ENCODE results near the gene PYDC2. TPM values are rescaled to one million over a fixed set of nuclear protein-coding genes. Genes with fewer than 3 reads are reported as not detected.
"Not testable (repeated sequence)": the region's sequence is repeated elsewhere in the genome, so short reads cannot be mapped to it uniquely, and the experiment has no call there.

The PYDC2 gene
- total and polyA plus RNA-seq, 4 donors = not detected

GRCh38 chr3:191449256-191449655 is 11.7 kb upstream of the PYDC2 start:
- no peaks in the 10 kb centered on the region for H3K36me3 ChIP-seq (ENCODE audit: control insufficient read depth, insufficient read depth, low read length)
- WGBS (ENCODE audit: insufficient coverage) = no CpG with 5 or more reads among the region's 1 CpG
- H3K27me3 ChIP-seq (ENCODE audit: control insufficient read depth, insufficient read depth, low read length) = no peaks in the 10 kb centered on the region
- H3K4me1 ChIP-seq (ENCODE audit: control insufficient read depth, insufficient read depth, low read length) = no peaks in the 10 kb centered on the region
- no peak overlapping the region for H3K27ac ChIP-seq (ENCODE audit: low read depth, low read length)
- DNase-seq (ENCODE audit: low read depth in 4 of 6, low spot score in 6 of 6) = no peak
- H3K9me3 ChIP-seq (ENCODE audit: control insufficient read depth, insufficient read depth, low read length) = no peaks in the 10 kb centered on the region
- no peak overlapping the region for H3K4me3 ChIP-seq (ENCODE audit: low read depth, low read length)

- H3K9me3 ChIP-seq (ENCODE audit: control insufficient read depth, insufficient read depth, low read length) = no peaks in the 10 kb centered on the region
- H3K27me3 ChIP-seq (ENCODE audit: control insufficient read depth, insufficient read depth, low read length) = no peaks in the 10 kb centered on the region
- H3K27ac ChIP-seq (ENCODE audit: low read depth, low read length) = no peak overlapping the region
- H3K36me3 ChIP-seq (ENCODE audit: control insufficient read depth, insufficient read depth, low read length) = no peaks in the 10 kb centered on the region
- H3K4me3 ChIP-seq (ENCODE audit: low read depth, low read length) = no peak overlapping the region
- H3K4me1 ChIP-seq (ENCODE audit: control insufficient read depth, insufficient read depth, low read length) = no peaks in the 10 kb centered on the region
- DNase-seq (ENCODE audit: low read depth in 4 of 6, low spot score in 6 of 6) = no peak
- 80% methylated on average over 1 of the region's 3 CpGs for WGBS (ENCODE audit: insufficient coverage)
Measured at GRCh38 chr3:191455257-191455952, 5.6 kb upstream of the PYDC2 start.

DNA sequence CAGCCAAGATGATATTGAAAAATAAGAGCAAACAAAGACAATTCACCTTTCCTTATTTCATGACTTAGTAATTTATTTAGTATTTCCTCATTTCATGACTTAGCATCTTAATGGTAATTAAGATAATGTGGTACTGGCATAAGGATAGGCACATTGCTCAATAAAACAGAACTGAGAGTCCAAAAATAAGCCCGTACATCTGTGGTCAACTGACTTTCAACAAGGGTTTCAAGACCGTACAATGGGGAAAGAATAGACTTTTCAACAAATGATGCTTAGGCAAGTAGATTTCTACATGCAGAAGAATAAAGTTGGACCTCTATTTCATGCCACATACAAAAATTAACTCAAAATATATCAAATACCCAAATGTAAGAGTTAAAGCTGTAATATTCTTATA is 603 bp upstream of the PYDC2 start:
- Histone ChIP-seq H3K4me3 (ENCODE audit: low read depth, low read length) (no peak overlapping the region), H3K27ac (ENCODE audit: low read depth, low read length) (no peak overlapping the region), H3K27me3 (ENCODE audit: control insufficient read depth, insufficient read depth, low read length) (no peaks in the 10 kb centered on the region), H3K9me3 (ENCODE audit: control insufficient read depth, insufficient read depth, low read length) (no peaks in the 10 kb centered on the region), H3K4me1 (ENCODE audit: control insufficient read depth, insufficient read depth, low read length) (no peaks in the 10 kb centered on the region), H3K36me3 (ENCODE audit: control insufficient read depth, insufficient read depth, low read length) (no peaks in the 10 kb centered on the region)
- no peak for DNase-seq (ENCODE audit: low read depth in 4 of 6, low spot score in 6 of 6)
- 40% methylated on average over 1 of the region's 2 CpGs for WGBS (ENCODE audit: insufficient coverage)

- no peaks in the 10 kb centered on the region for H3K27me3 ChIP-seq (ENCODE audit: control insufficient read depth, insufficient read depth, low read length)
- H3K36me3 ChIP-seq (ENCODE audit: control insufficient read depth, insufficient read depth, low read length) = no peaks in the 10 kb centered on the region
- no peaks in the 10 kb centered on the region for H3K9me3 ChIP-seq (ENCODE audit: control insufficient read depth, insufficient read depth, low read length)
- H3K4me3 ChIP-seq (ENCODE audit: low read depth, low read length) = no peak overlapping the region
- DNase-seq (ENCODE audit: low read depth in 4 of 6, low spot score in 6 of 6) = peak in 1 of 6 donors; percentile 3
- H3K4me1 ChIP-seq (ENCODE audit: control insufficient read depth, insufficient read depth, low read length) = no peaks in the 10 kb centered on the region
- H3K27ac ChIP-seq (ENCODE audit: low read depth, low read length) = no peak overlapping the region
Measured at GRCh38 chr3:191470080-191470479, 9.1 kb downstream of the PYDC2 start.

DNA sequence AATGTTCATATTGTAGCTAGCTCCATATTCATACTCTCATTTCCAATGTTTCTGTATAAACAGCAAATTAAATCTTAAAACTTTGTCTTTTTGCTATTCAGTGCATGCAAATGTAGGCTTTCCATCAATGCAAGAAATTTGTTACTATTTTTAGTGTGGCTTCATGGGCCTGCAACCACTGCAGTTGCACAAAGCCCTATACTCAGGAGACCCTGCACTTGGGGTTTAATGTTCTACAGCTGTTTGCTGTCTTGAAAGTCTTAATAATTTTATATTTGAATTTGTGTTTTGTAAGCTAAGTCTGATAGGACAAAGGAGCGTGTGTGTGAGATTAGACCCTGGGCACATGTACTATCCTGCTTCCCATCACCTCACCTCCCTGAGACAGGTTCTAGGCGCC is 9.6 kb downstream of the PYDC2 start:
- H3K27me3 ChIP-seq (ENCODE audit: control insufficient read depth, insufficient read depth, low read length) = no peaks in the 10 kb centered on the region
- H3K9me3 ChIP-seq (ENCODE audit: control insufficient read depth, insufficient read depth, low read length) = no peaks in the 10 kb centered on the region
- H3K4me3 ChIP-seq (ENCODE audit: low read depth, low read length) = no peak overlapping the region
- no peak for DNase-seq (ENCODE audit: low read depth in 4 of 6, low spot score in 6 of 6)
- no peak overlapping the region for H3K27ac ChIP-seq (ENCODE audit: low read depth, low read length)
- no peaks in the 10 kb centered on the region for H3K36me3 ChIP-seq (ENCODE audit: control insufficient read depth, insufficient read depth, low read length)
- no CpG with 5 or more reads among the region's 2 CpGs for WGBS (ENCODE audit: insufficient coverage)
- H3K4me1 ChIP-seq (ENCODE audit: control insufficient read depth, insufficient read depth, low read length) = no peaks in the 10 kb centered on the region

DNA sequence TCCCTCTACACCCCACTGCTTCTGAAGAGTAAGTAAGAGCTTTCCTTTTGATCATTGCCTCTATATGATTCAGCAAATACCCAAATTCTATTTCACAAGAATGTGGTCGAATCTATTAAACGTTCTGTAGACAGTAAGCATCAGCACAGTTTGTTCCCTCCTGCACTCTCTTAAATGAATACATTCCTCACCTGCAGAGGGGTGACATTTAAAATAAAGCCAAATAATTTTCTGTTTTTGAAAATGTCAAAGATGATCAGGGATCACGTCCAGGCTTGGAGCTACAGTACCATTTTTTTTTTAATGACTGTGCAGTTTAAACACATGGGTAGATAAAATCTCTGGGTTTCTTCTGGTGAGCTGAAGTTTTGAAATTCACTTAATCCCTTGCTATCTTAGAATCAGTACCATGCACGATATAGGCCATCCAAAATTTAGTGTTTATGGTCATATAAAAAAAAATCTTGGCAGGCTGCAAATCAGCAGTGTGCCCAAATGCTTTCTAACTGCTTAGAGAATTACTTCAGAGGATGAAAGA is 12.8 kb downstream of the PYDC2 start:
- no peaks in the 10 kb centered on the region for H3K4me1 ChIP-seq (ENCODE audit: control insufficient read depth, insufficient read depth, low read length)
- no peaks in the 10 kb centered on the region for H3K36me3 ChIP-seq (ENCODE audit: control insufficient read depth, insufficient read depth, low read length)
- WGBS (ENCODE audit: insufficient coverage) = 100% methylated on average over 1 of the region's 4 CpGs
- no peak for DNase-seq (ENCODE audit: low read depth in 4 of 6, low spot score in 6 of 6)
- no peaks in the 10 kb centered on the region for H3K9me3 ChIP-seq (ENCODE audit: control insufficient read depth, insufficient read depth, low read length)
- no peaks in the 10 kb centered on the region for H3K27me3 ChIP-seq (ENCODE audit: control insufficient read depth, insufficient read depth, low read length)
- H3K4me3 ChIP-seq (ENCODE audit: low read depth, low read length) = no peak overlapping the region
- no peak overlapping the region for H3K27ac ChIP-seq (ENCODE audit: low read depth, low read length)

DNA sequence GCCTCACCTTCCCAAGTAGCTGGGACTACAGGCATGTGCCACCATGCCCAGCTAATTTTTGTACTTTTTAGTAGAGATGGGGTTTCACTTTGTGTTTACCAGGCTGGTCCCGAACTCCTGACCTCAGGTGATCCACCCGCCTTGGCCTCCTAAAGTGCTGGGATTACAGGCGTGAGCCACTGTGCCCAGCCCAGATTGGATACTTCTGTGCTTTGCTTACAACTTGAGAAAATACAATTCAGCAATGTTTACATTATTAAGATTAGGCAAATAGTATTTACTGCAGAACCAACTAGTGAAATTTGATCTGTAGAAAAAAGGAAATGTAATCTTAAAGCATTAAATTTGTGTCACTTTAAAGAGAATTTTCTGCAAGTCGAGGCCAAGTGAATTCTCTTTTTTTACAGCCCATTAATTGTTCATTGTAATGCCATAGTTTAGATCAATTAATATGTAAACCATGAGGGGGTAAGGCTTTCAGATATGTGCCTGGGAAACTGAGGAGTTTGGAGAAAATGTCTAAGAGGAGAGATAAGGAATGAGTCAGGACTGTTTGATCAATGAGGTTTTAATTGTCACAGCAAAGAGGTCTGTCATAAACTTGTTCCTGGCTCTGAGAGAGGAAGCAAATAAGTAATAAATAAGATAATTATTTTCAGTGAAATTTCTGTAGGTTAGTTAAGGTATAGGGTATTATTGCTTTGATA is 15.3 kb downstream of the PYDC2 start:
- no peak overlapping the region for H3K27ac ChIP-seq (ENCODE audit: low read depth, low read length)
- H3K36me3 ChIP-seq (ENCODE audit: control insufficient read depth, insufficient read depth, low read length) = no peaks in the 10 kb centered on the region
- H3K4me3 ChIP-seq (ENCODE audit: low read depth, low read length) = no peak overlapping the region
- WGBS (ENCODE audit: insufficient coverage) = 92% methylated on average over 3 of the region's 4 CpGs
- no peaks in the 10 kb centered on the region for H3K27me3 ChIP-seq (ENCODE audit: control insufficient read depth, insufficient read depth, low read length)
- DNase-seq (ENCODE audit: low read depth in 4 of 6, low spot score in 6 of 6) = no peak
- H3K4me1 ChIP-seq (ENCODE audit: control insufficient read depth, insufficient read depth, low read length) = no peaks in the 10 kb centered on the region
- H3K9me3 ChIP-seq (ENCODE audit: control insufficient read depth, insufficient read depth, low read length) = no peaks in the 10 kb centered on the region

GRCh38 chr3:191483994-191484393 is 23.0 kb downstream of the PYDC2 start:
- not testable (repeated sequence) for H3K9me3 ChIP-seq (ENCODE audit: control insufficient read depth, insufficient read depth, low read length); H3K27ac ChIP-seq (ENCODE audit: low read depth, low read length); H3K4me3 ChIP-seq (ENCODE audit: low read depth, low read length); H3K36me3 ChIP-seq (ENCODE audit: control insufficient read depth, insufficient read depth, low read length); H3K4me1 ChIP-seq (ENCODE audit: control insufficient read depth, insufficient read depth, low read length); DNase-seq (ENCODE audit: low read depth in 4 of 6, low spot score in 6 of 6); H3K27me3 ChIP-seq (ENCODE audit: control insufficient read depth, insufficient read depth, low read length)
- 81% methylated on average over 2 of the region's 2 CpGs for WGBS (ENCODE audit: insufficient coverage)

DNA sequence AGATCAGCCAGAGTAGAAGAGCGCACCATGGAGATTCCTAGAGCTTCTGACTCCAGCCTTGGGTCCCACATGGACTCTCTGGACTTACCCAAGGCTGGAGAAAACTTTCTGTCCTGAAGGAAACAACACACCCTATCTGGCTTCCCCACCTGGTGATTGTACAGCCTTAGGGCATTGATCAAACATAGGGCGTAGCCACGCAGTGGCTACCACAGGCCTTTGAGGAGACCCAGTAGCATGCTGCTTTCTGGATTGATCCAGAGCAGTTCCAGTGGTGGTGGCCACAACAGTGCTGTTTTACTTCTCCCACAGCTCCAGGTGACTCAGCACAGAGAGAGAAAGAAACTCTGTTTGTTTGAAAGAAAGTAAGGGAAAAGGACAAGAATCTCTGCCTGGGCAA is 23.5 kb downstream of the PYDC2 start:
- H3K4me1 ChIP-seq (ENCODE audit: control insufficient read depth, insufficient read depth, low read length) = no peaks in the 10 kb centered on the region
- H3K36me3 ChIP-seq (ENCODE audit: control insufficient read depth, insufficient read depth, low read length) = no peaks in the 10 kb centered on the region
- 97% methylated on average over 3 of the region's 3 CpGs for WGBS (ENCODE audit: insufficient coverage)
- H3K27me3 ChIP-seq (ENCODE audit: control insufficient read depth, insufficient read depth, low read length) = no peaks in the 10 kb centered on the region
- no peaks in the 10 kb centered on the region for H3K9me3 ChIP-seq (ENCODE audit: control insufficient read depth, insufficient read depth, low read length)
- H3K27ac ChIP-seq (ENCODE audit: low read depth, low read length) = no peak overlapping the region
- no peak overlapping the region for H3K4me3 ChIP-seq (ENCODE audit: low read depth, low read length)
- no peak for DNase-seq (ENCODE audit: low read depth in 4 of 6, low spot score in 6 of 6)

GRCh38 chr3:191492601-191493000 is 31.6 kb downstream of the PYDC2 start:
- WGBS (ENCODE audit: insufficient coverage) = no CpG with 5 or more reads among the region's 1 CpG
- Histone ChIP-seq H3K4me3 (ENCODE audit: low read depth, low read length) (no peak overlapping the region), H3K27me3 (ENCODE audit: control insufficient read depth, insufficient read depth, low read length) (no peaks in the 10 kb centered on the region)

More at GRCh38 chr3:191492601-191493000, 31.6 kb downstream of the PYDC2 start:
- DNase-seq (ENCODE audit: low read depth in 4 of 6, low spot score in 6 of 6) = no peak
- no peaks in the 10 kb centered on the region for H3K4me1 ChIP-seq (ENCODE audit: control insufficient read depth, insufficient read depth, low read length)
- H3K27ac ChIP-seq (ENCODE audit: low read depth, low read length) = no peak overlapping the region
- no peaks in the 10 kb centered on the region for H3K9me3 ChIP-seq (ENCODE audit: control insufficient read depth, insufficient read depth, low read length)
- H3K36me3 ChIP-seq (ENCODE audit: control insufficient read depth, insufficient read depth, low read length) = no peaks in the 10 kb centered on the region

All from spinal cord (tissue), 10 donors.